ENCODE measurements around the gene MRPS9.

Gene MRPS9

DNA sequence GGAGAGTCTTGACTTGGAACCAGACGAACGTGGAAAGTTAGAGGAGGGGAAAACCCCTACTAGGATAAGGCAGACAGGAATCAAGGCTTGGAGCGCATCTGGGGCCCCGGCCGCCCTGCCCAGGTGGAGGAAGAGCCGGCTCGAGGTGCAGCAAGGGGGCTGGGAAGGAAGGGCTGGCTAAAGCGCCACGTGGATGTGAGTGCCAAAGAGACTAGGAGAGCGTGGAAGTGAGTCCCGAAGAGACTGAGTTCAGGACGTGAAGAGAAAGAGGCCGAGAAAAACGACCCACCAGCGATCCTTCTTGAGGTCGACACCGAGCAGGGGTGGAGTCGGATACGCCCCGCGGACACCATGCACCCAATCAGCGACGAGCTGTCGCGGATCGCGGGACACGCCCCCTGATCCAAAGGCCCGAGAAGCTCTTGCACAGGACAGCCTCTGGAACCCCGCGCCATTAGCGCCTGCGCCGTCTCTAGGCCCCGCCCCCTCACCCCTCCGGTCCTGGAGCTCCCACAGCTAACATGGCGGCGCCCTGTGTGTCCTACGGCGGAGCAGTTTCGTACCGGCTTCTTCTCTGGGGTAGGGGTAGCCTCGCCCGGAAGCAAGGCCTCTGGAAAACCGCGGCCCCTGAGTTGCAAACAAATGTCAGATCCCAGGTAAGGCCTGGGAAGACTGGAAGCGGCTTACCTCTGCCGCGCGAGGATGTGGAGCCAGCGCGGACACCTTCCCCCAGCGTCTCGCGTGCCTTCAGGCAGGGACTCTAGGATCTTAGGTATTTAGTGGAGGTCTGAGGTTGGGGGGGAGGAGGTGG lies at the start of gene MRPS9:
MRPS9 (plus strand) TSS at position 498 of the 811 bp plus-strand sequence; CDS start at position 522, 24 bp downstream.
- peaks cover 37% of the 10 kb centered on the region for H3K4me1 Mint-ChIP-seq
- DNase-seq: peak; percentile 95 to 98
- H3K9me3 Mint-ChIP-seq: no peaks in the 10 kb centered on the region
- H3K4me3 Mint-ChIP-seq: peak within 1 kb of the TSS; percentile 97 to 100
- H3K27me3 Mint-ChIP-seq: no peaks in the 10 kb centered on the region
- peak; percentile 98 for ATAC-seq
- peak within 1 kb of the TSS; percentile 94 to 99 for H3K27ac Mint-ChIP-seq

DNA sequence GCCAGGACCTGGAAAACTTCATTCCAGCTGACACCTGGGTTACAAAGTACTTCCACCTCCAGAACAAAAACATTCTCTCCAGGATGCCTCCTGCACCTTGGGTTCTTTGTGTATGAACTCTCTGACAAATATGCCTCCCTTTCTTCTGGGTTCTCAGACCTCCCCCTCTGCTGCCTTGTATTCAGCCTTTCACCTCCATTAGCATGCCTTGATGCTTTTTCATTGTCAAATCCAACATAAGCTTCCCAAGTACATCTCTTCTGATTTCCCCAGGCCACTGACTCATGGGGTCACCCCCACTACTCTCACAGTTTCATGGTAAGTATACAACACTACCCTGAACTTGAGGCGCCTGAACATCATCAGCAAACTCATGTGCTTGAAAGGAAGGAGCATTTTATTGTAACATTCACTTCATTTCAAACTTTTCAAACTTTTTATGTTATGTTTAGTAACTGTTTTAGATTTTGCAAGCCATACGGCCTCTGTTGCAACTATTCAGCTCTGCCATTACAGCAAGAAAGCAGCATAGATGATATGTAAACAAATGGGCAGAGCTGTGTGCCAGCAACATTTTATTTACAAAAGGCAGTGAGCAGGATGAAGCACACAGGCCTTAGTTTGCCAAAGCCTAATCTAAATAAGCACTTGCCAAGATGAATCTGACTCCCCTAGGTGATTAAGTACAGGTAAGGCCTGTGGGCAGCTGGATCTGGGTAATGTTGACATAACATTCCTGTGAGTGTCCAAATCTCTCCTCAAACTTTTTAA lies 32.5 kb upstream of the MRPS9 start:
- H3K27me3 Mint-ChIP-seq: peaks cover 11% of the 10 kb centered on the region
- no peak overlapping the region for H3K27ac Mint-ChIP-seq

DNA sequence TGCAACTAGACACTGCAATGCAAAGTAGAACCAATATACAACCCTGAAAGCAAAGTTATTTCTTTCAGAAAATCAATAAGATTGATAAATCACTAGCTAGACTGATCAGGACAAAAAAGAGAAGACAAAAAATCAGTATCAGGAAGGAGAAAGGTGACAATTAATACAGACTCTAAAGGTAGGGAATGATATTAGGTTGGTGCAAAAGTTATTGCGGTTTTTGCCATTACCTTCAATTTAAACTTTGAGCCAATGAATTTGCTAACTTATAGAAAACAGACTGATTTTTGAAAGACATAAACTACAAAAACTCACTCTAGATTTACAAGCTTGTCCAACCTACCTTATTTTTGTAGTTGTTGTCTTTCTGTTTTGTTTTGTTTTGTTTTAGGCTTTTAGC lies 30.5 kb upstream of the MRPS9 start:
- Mint-ChIP-seq H3K9me3 (peaks cover 9 to 21% of the 10 kb centered on the region in 2 donors), H3K27ac (peak overlapping the region in 1 of 2 donors; percentile 38), H3K4me1 (no peaks in the 10 kb centered on the region), H3K27me3 (peaks cover 11% of the 10 kb centered on the region), H3K4me3 (no peak overlapping the region)
- no peak for DNase-seq
- ATAC-seq: no peak

More for the DNA sequence above, 32.5 kb upstream of the MRPS9 start:
- DNase-seq: no peak
- Mint-ChIP-seq H3K4me1 (no peaks in the 10 kb centered on the region), H3K9me3 (peaks cover 9 to 21% of the 10 kb centered on the region in 2 donors), H3K4me3 (no peak overlapping the region)
- no peak for ATAC-seq

DNA sequence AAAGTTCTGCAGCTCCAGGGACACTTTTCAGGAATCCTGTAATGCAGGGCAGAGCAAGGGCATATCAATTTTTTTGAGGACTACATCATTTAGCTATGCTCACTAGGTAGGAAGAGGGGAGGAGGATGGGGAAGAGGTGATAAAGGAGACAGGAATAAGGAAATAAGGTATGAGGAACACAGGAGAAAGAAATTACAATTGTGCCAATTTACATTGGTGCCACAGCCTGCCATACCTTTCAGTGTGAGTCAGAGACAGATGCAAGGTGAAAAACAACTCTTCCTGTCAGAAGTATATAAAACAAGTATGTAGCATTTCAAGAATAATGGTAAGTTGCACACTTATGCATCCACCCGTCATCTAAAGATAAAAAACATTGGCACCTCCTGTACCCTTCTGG lies 5.4 kb upstream of the MRPS9 start:
- peaks cover 6% of the 10 kb centered on the region for H3K4me1 Mint-ChIP-seq
- no peak for ATAC-seq

DNA sequence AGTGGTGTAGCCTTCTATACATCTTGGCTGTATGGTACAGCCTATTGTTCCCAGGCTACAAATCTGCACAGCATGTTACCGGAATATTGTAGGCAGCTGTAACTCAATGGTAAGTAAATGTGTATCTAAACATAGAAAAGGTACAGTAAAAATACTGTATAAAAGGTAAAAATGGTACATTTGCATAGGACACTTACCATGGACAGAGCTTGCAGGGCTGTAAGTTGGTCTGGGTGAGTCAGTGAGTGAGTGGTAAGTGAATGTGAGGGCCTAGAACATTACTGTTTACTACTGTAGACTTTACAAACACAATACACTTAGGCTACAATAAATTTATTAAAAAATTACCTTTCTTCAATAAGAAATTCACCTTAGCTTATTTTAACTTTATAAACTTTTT lies 3.7 kb upstream of the MRPS9 start:
- no peaks in the 10 kb centered on the region for H3K9me3 Mint-ChIP-seq
- H3K4me1 Mint-ChIP-seq: peaks cover 15% of the 10 kb centered on the region
- H3K27ac Mint-ChIP-seq: no peak overlapping the region
- DNase-seq: no peak
- H3K4me3 Mint-ChIP-seq: no peak overlapping the region
- H3K27me3 Mint-ChIP-seq: no peaks in the 10 kb centered on the region
- no peak for ATAC-seq

More for the DNA sequence above, 5.4 kb upstream of the MRPS9 start:
- no peak for DNase-seq
- Mint-ChIP-seq H3K27me3 (no peaks in the 10 kb centered on the region), H3K27ac (no peak overlapping the region), H3K9me3 (no peaks in the 10 kb centered on the region), H3K4me3 (no peak overlapping the region)

DNA sequence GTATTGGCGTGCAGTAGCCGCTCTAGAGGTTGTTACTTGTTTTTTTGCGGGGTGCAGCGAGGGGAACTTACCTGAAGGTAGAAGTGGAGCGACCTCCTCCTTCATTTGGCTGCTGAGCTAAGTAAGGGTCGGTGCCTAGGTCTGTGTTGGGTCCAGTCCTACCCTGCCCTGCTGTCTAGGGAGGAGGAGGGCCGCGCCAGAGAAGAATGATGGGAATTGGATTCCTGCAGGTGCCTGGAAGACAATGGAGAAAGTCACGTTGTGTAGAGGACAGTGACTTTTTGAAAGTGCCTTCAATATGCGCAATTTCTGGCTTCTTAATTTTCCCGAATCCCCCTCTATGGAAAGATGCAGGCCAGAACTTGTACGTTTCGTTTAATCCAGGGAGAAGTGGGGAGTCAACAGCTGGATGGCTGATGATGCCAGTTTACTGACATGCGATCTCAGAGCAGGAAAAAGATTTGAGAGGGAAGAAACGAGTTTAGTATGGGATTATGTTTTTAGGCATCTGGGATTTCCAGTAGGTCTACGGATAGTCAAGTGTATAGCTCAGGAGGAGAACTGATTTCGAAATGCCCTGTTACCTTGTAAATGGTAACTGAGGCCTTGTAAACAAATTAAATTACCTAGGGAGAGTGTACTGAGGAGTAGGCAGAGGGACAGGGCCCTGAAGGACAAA lies 653 bp downstream of the MRPS9 start:
- Mint-ChIP-seq H3K9me3 (no peaks in the 10 kb centered on the region), H3K4me3 (peak overlapping the region; percentile 97 to 100), H3K4me1 (peaks cover 37% of the 10 kb centered on the region), H3K27me3 (no peaks in the 10 kb centered on the region), H3K27ac (peak overlapping the region; percentile 94 to 99)
- no peak for ATAC-seq
- no peak for DNase-seq

DNA sequence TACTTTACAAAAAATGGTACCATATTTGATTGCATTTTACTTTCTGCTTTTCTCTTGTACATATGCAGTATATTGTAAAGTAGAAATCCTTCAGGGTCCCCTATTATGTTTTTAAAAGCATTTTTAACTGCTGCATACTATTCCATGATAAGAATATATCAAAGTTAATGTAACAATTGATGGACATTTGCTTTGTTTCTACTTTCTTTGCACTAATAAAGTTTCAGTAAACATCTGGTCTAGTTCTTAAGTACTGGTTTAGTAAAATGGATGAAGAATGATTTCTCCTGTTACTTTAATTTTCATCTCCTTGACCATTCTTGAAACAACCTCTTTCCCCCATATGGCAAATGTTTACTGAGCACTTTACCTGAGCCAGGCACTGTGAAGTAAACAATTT lies 1.7 kb downstream of the MRPS9 start:
- Mint-ChIP-seq H3K27ac (peak overlapping the region in 1 of 2 donors; percentile 34), H3K27me3 (no peaks in the 10 kb centered on the region), H3K9me3 (no peaks in the 10 kb centered on the region), H3K4me1 (peaks cover 37% of the 10 kb centered on the region), H3K4me3 (peak overlapping the region in 1 of 2 donors; percentile 6)
- DNase-seq (no peak), ATAC-seq (no peak)

DNA sequence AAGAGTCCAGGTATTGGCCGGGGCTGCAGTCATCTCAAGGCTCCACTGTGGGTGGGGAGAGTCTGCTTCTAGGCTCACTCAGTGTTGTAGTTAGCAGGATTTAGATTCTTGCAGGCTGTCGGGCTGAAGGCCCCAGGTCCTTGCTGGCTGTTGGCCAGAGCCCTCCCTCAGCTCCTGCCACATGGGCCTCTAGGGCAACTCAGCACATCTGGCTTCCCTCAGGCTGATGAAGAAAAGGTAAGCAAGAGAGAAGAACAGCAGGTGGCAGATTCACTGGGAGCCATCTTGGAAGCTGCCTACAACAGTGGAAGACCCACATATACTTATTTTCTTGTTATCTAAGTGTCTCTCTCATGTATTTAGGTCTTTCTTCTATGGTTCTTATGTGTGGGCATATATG lies 4.3 kb downstream of the MRPS9 start:
- ATAC-seq: no peak
- Mint-ChIP-seq H3K27ac (no peak overlapping the region), H3K4me1 (peaks cover 39% of the 10 kb centered on the region)

DNA sequence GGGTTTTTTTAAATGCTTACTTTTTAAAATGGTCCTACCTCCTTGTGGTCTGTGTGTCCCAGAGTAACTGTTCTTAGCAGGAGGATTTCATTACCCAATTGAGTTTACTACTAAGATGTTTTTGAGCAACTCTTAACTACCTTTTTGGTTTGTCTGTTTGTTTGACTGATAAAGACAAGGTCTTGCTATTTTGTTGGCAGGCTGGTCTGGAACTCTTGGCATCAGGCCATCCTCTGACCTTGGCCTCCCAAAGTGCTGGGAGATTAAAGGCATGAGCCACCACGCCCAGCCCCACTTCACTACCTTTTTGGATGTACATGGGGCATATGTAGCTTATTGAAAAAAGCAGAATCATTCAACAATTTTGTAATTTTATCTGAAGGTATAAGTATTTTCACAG lies 14.9 kb downstream of the MRPS9 start:
- no peak for ATAC-seq
- H3K4me3 Mint-ChIP-seq: no peak overlapping the region

More for the DNA sequence above, 4.3 kb downstream of the MRPS9 start:
- Mint-ChIP-seq H3K4me3 (no peak overlapping the region), H3K27me3 (no peaks in the 10 kb centered on the region), H3K9me3 (no peaks in the 10 kb centered on the region)
- no peak for DNase-seq

DNA sequence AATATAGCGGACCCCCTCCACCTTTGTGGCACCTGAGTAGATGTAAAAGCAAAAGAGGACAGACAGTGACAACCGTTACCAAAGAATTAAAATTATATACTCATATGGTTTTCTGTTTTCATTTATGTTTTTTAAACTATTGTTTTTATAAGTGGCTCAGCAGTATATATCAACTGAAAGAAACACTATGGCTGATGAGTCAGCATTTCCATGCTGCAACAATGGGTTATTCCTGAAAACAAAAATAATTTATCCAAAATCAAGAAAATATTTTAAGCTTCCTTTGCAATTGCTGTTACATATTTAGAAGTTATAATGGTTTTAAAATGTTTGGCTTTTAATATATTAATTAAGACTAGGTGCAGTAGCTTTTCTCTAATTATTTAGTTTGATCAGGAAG lies 17.7 kb downstream of the MRPS9 start:
- ATAC-seq: no peak
- Mint-ChIP-seq H3K4me3 (no peak overlapping the region), H3K27ac (no peak overlapping the region), H3K4me1 (peaks cover 15% of the 10 kb centered on the region), H3K27me3 (no peaks in the 10 kb centered on the region), H3K9me3 (peaks cover 9 to 17% of the 10 kb centered on the region in 2 donors)
- no peak for DNase-seq

More for the DNA sequence above, 14.9 kb downstream of the MRPS9 start:
- Mint-ChIP-seq H3K9me3 (peaks cover 11 to 17% of the 10 kb centered on the region in 2 donors), H3K27me3 (no peaks in the 10 kb centered on the region), H3K4me1 (peaks cover 15% of the 10 kb centered on the region), H3K27ac (no peak overlapping the region)
- DNase-seq: no peak

DNA sequence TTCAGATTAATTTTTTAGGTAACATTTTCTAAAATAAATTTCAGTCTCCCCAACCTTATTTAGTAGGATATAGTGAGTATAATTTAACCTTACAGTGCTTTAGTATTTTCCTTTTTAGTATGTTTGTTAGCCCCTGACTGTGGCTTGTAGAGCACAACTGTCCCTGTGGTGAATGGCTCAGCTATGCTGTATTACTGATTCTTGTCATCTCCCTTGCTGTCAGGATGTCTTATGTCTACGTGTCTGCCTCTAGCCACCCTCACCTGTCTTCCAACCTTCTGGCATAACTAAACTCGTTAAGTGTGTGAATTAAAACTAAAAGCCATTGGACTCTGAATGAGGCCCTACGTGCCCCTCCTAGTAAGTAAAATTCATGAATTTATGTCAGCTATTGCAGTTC lies 18.4 kb downstream of the MRPS9 start:
- H3K4me1 Mint-ChIP-seq: peaks cover 15% of the 10 kb centered on the region
- no peak overlapping the region for H3K27ac Mint-ChIP-seq
- H3K4me3 Mint-ChIP-seq: no peak overlapping the region
- no peaks in the 10 kb centered on the region for H3K27me3 Mint-ChIP-seq
- peaks cover 3 to 11% of the 10 kb centered on the region in 2 donors for H3K9me3 Mint-ChIP-seq
- ATAC-seq (no peak), DNase-seq (no peak)

DNA sequence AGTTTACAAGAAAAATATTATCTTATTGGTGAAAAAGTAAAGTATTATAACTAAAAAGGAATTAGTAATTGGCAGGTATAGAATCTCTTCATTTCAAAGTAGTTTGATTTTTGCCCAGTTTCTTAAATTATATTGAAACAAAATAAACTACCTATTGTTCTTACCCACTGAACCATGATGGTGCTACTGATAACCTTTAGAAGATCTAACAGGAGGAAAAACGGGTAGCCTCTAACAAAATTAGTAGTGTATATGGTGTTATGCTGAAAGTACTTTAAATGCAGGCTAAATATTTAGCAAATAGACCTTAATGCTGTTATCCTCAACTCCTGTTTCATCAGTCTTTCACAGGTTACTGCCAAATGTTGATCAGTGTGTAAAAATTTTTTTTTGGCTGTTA lies 19.1 kb downstream of the MRPS9 start:
- DNase-seq (no peak), ATAC-seq (no peak)
- Mint-ChIP-seq H3K27ac (no peak overlapping the region), H3K27me3 (no peaks in the 10 kb centered on the region), H3K4me3 (no peak overlapping the region), H3K4me1 (peaks cover 14% of the 10 kb centered on the region), H3K9me3 (peaks cover 0 to 8% of the 10 kb centered on the region in 2 donors)

DNA sequence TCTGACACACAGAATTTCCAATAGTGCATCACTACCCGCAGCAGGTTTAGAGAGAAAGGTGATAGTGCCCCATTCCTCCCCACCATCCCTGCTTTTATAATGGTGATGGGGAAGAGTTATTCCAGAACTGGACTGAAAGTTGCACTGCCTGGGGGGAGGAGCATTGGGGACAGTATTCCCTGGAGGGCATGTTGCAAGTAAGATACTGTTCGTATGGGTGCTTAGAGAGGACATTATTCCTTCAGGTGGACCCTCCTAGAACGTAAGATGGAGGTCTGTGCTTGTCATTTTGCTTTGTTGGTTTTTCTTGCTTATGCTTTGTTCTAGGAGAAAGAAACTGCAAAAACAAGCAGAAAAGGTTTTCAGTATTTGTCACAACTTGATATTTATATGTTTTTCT lies 23.7 kb downstream of the MRPS9 start:
- H3K27ac Mint-ChIP-seq: no peak overlapping the region
- H3K27me3 Mint-ChIP-seq: no peaks in the 10 kb centered on the region
- H3K4me3 Mint-ChIP-seq: no peak overlapping the region
- peaks cover 16% of the 10 kb centered on the region for H3K4me1 Mint-ChIP-seq
- DNase-seq (no peak), ATAC-seq (no peak)
- no peaks in the 10 kb centered on the region for H3K9me3 Mint-ChIP-seq

DNA sequence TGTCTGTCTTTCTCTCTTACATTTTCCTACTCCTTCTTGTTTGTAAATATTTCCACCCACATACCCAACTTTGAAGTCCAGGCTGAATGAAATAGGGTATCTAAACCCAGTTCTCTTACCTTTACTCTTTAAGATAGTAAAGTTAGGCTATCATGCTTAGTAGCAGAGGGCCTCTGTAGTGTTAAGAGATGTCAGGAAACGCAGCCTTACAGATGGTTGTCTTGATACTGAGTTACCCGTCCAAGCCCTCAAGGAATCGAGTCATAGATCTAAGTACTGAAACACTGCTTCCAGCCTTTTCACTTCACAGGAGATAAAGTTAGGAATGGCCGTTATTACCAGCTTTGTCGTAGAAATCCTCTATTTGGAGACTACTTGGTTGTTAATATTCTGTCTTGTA lies 24.3 kb downstream of the MRPS9 start:
- no peaks in the 10 kb centered on the region for H3K27me3 Mint-ChIP-seq
- DNase-seq (no peak), ATAC-seq (no peak)
- H3K9me3 Mint-ChIP-seq: no peaks in the 10 kb centered on the region
- no peak overlapping the region for H3K27ac Mint-ChIP-seq
- H3K4me1 Mint-ChIP-seq: peaks cover 14% of the 10 kb centered on the region
- no peak overlapping the region for H3K4me3 Mint-ChIP-seq

DNA sequence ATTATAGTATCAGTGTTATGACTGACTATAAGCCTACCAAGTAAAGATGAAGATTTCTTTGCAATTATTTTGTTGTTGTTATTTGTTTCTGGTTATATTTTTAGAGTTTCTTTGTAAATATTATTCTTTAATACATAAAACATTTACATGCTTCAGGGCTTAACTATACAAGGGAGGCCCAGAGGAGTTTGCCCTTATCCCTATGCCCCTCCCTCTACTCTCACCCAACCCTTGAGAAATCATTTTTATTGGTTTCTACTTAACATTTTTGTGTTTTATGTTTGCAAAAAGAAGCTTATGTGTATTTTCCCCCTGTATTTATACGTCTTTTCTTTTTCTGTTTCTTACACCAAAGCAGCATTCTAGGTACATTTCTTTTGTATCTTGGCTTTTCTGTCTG lies 30.5 kb downstream of the MRPS9 start:
- Mint-ChIP-seq H3K27ac (no peak overlapping the region), H3K4me3 (no peak overlapping the region), H3K9me3 (no peaks in the 10 kb centered on the region), H3K4me1 (peaks cover 26% of the 10 kb centered on the region), H3K27me3 (no peaks in the 10 kb centered on the region)
- no peak for DNase-seq
- no peak for ATAC-seq

DNA sequence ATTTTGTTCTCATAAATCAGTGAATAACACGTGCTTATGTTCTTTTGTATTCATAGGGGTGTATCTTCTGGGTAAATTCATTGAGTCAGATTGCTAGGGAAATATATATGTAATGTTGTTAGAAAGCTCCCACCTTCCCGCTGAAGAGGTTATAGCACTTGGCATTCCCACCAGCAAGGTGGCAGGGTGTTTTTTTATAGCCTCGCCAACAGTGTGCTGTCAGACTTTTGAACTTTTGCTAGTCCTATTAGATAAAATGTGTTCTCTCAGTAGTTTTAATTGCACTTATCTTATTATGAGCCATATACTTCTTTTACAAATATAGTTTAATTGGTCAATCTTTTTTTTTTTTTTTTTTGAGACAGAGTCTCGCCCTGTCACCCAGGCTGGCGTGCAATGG lies 31.0 kb downstream of the MRPS9 start:
- H3K27ac Mint-ChIP-seq: no peak overlapping the region
- no peaks in the 10 kb centered on the region for H3K9me3 Mint-ChIP-seq
- H3K4me3 Mint-ChIP-seq: no peak overlapping the region
- no peaks in the 10 kb centered on the region for H3K27me3 Mint-ChIP-seq
- ATAC-seq: no peak
- peaks cover 26% of the 10 kb centered on the region for H3K4me1 Mint-ChIP-seq
- DNase-seq: no peak
